ENCODE results near the gene BCLAF1.

DNA sequence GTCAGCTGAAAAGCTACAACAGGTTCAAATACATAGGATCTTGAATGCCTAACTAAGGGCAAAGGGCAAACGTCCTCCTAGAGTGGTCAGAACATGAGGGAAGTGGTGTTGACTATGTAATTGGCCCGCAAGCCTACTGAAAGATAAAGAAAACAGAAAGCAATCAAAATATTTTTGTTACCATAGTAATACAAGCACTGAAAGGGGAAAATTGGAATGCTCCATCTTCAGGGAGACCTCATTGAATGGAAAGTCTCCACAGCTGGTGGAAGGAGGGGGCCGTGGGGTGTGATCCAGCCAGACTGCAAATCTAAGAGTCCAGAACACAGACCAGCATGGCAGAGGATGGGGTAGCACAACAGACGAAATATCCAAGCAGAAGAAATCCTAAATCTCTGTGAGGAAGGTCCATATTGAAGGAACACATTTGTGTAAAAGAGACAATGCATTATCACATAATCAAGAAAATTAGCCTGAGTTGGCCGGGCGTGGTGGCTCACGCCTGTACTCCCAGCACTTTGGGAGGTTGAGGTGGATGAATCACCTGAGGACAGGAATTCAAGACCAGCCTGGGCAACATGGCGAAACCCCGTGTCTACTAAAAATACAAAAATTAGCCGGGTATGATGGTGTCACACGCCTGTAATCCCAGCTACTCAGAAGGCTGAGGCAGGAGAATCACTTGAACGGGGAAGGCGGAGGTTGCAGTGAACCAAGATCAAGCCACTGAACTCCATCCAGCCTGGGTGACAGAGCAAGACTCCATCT is 79.1 kb downstream of the BCLAF1 start:
- TF ChIP-seq FOXA1 (IDR thresholded peaks at IDR 0.05) (no peak), ARNT (IDR thresholded peaks at IDR 0.05) (no peak), HDGF (IDR thresholded peaks at IDR 0.05; ENCODE audit: borderline replicate concordance) (no peak)

Measured in HEK293T (cell line).